Caki2 (cell line): Measurements from ENCODE around the gene CAB39. TPM values are rescaled to one million over a fixed set of nuclear protein-coding genes. Genes with fewer than 3 reads are reported as not detected.

Experiments
- DNase-seq: peaks from one replicate; pipeline ENCODE4 v3.0.0-alpha.2; 2015; ENCODE audit warnings: low read depth
- in situ Hi-C: cut with HindIII; loops from 2 replicates; pipeline ENCODE4 v1.10.0; 2016; ENCODE audit warnings: low sequenced_read_pairs, low pct_unique_long_range_greater_than_20kb, mixed read lengths
- total RNA-seq: library from RNA; depleted of rRNA; stranded (reverse); fragments of >200 nt; shearing (Covaris generic); gene quantifications from 2 replicates; pipeline ENCODE4 v1.2.3, GENCODE V29; 2014; ENCODE audit warnings: low replicate concordance

CAB39 gene
- total RNA-seq, 1 experiment from 2014 or later: 24.8 TPM

- no peak for DNase-seq
- in situ Hi-C loops: no loop called here
Measured at GRCh38 chr2:230821991-230822520, 109.4 kb downstream of the CAB39 start.

GRCh38 chr2:230823264-230823964, 110.8 kb downstream of the CAB39 start:
- DNase-seq: no peak
- in situ Hi-C loops: no loop called here

- DNase-seq: peak; percentile 63
- in situ Hi-C loops: no loop called here
Measured at GRCh38 chr2:230824406-230824978, 111.8 kb downstream of the CAB39 start.

GRCh38 chr2:230825354-230825753, 112.7 kb downstream of the CAB39 start:
- in situ Hi-C loops: no loop called here
- DNase-seq: no peak

DNA sequence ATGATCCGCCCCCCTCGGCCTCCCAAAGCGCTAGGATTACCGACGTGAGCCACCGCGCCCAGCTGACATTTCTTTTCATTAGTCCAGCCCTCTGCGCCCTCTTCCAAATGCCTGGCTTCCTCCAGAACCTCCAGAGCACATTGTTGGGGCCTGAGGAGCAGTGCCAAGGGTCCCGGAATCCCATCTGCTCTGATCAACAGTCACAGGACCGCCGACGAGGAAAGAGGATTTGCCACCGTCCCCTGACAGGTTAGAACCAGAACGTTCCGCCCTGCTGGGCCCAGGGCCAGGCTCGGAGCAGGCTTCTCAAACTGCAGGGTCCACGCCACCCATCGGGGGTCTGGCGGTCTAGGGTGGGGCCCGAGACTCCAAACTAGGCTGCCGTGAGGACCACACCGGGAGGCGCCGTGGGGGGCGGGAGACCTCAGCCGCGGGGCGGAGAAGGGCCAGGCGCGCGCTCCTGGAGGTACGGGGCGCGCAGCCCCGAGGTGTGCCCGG, 115.2 kb downstream of the CAB39 start:
- in situ Hi-C loops: no loop called here
- no peak for DNase-seq

DNA sequence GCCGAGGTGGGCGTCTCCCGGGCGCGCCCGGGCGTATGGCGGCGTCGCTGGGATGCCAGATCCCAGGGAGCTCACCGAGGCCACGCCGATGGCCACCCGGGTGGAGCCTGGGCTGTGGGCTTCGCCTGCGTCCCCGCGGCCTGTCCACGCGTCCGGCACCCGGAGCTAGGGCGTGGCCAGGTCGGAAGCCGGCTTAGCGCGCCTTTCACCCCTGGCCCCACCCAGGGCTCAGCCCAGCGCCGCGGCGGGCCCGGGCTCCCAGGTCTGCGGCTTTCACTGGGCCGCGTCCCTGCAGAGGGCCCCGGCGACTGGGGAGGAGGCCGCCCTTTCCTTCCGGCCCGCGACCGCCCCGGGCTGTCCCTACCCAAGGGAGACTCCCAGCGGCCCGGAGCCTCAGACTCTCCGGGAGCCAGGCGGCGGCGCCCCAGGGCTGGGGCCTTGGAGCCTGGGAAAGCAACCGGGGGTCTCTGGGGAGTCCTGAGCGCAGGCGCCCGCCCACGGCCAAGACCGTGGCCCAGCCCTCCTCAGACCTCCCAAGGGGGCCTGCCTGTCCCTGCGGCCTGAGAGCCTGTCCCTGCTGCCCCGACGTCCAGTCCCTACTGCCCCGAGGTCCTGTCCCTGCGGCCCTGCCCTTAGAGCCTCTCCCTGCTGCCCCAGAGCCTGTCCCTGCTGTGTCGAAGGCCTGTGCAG, 115.8 kb downstream of the CAB39 start:
- in situ Hi-C loops: no loop called here
- no peak for DNase-seq

DNA sequence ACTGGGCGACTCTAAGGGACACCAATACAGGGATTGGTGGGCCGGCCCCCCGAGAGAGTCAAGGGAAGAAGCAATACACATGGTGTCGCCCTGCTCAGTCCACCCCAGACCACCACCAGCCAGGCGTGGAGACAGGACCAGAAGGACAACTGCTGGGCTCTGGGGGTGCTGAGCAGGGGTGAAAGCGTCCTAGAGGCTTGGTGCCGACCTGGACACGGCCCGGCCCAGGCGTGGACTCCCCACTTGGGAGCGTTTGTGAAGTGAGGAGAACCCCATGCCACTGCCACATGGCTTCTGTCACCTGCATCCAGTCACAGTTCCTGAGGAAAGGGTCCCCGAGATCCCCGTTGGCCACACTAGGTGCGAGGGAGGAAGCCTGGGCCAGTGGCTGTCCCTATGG, 116.7 kb downstream of the CAB39 start:
- in situ Hi-C loops: no loop called here

GRCh38 chr2:230829959-230830358, 117.3 kb downstream of the CAB39 start:
- in situ Hi-C loops: no loop called here
- DNase-seq: no peak

More for the DNA sequence above, 116.7 kb downstream of the CAB39 start:
- no peak for DNase-seq

DNA sequence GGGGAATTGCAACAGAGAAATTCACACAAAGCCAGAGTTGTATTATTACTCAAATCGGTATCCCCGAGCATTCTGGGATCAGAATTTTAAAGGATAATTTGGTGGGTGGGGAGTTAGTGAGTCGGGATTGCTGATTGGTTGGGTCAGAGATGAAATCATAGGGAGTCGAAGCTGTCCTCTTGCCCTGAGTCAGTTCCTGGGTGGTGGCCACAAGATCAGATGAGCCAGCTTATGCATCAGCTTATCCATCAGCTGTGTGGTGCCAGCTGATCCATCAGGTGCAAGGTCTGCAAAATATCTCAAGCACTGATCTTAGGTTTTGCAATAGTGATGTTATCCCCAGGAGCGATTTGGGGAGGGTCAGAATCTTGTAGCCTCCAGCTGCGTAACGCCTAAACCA, 117.8 kb downstream of the CAB39 start:
- DNase-seq: no peak
- in situ Hi-C loops: no loop called here

DNA sequence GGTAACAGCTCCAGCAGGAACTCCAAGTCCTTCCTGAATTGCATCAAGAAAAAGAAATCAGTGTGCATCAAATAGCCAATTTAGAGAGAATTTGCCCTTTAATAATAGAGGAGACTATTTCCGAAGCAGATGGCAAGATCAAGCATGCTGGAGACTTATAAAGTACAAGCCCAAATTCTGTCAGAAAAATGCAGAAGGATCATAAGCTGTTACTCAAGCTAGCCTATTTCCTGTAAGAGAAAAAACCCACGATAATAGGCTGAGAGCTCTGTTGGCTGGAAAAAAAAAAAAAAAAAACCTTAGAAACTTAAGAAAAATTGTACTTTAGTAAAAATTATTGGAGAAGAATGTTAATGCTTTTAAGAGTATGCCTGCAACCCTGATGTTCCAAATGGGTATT, 127.7 kb downstream of the CAB39 start:
- no peak for DNase-seq
- in situ Hi-C loops: no loop called here

DNA sequence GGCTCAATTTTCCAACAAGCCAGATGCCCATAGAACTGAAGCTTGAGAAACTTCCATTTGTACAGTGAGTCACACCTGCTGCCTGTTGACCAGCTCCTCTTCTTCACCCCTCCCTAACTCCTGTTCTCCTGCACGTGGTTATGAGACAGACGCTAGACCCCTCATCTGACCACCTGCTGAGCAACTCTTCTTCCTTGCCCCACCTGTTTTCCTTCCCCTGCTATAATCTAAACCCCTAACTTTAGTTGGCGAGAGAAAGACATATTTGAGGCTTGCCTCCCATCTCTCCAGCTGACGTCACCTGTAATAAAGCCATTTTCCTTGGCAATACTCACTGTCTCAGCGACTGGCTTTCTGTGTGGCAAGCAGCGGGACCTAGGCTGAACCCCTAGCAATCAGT, 129.8 kb downstream of the CAB39 start:
- DNase-seq: no peak

GRCh38 chr2:230843132-230843531, 130.5 kb downstream of the CAB39 start:
- in situ Hi-C loops: no loop called here

More for the DNA sequence above, 129.8 kb downstream of the CAB39 start:
- in situ Hi-C loops: no loop called here

GRCh38 chr2:230846360-230846759, 133.7 kb downstream of the CAB39 start:
- DNase-seq: no peak
- in situ Hi-C loops: no loop called here

More at GRCh38 chr2:230843132-230843531, 130.5 kb downstream of the CAB39 start:
- DNase-seq: no peak

GRCh38 chr2:230847883-230848388, 135.3 kb downstream of the CAB39 start:
- peak; percentile 75 for DNase-seq
- in situ Hi-C loops: no loop called here

GRCh38 chr2:230849633-230850357, 137.2 kb downstream of the CAB39 start:
- DNase-seq: no peak

GRCh38 chr2:230850358-230850658, 137.7 kb downstream of the CAB39 start:
- in situ Hi-C loops: no loop called here
- no peak for DNase-seq

More at GRCh38 chr2:230849633-230850357, 137.2 kb downstream of the CAB39 start:
- in situ Hi-C loops: no loop called here

- in situ Hi-C loops: no loop called here
Measured at GRCh38 chr2:230852113-230852512, 139.5 kb downstream of the CAB39 start.

GRCh38 chr2:230861552-230862255, 149.1 kb downstream of the CAB39 start:
- in situ Hi-C loops: no loop called here
- DNase-seq: no peak

More at GRCh38 chr2:230852113-230852512, 139.5 kb downstream of the CAB39 start:
- no peak for DNase-seq
